Activated CD4-positive, alpha-beta memory T cell treated with anti-CD3 and anti-CD28 coated beads for 36 hours (primary cell): Measurements from ENCODE around the gene GCSAM. TPM values are rescaled to one million over a fixed set of nuclear protein-coding genes. Genes with fewer than 3 reads are reported as not detected.
A peak's percentile ranks its signal among the peaks of the same experiment; 100 is the strongest.

ENCODE experiments used
- CTCF ChIA-PET: fragments of 350-600 bp; sonication (Branson Sonifier 250); formaldehyde crosslinking; loops from one replicate; lab custom pipeline; 2021; ENCODE audit warnings: antibody characterized with exemption, inconsistent platforms; lab: Charles Lee
- POLR2A ChIA-PET: fragments of 350-600 bp; sonication (Branson Sonifier 250); formaldehyde crosslinking; loops from one replicate; lab custom pipeline; 2021; ENCODE audit warnings: antibody characterized with exemption; lab: Charles Lee
- DNase-seq: peaks from one replicate; pipeline ENCODE4 v3.0.0-alpha.2; 2020
- H3K27ac Mint-ChIP-seq: one replicate; pipeline ENCODE4 v1.8.0; 2021; ENCODE audit warnings: mixed read lengths
- H3K27me3 Mint-ChIP-seq: one replicate; pipeline ENCODE4 v1.8.0; 2021; ENCODE audit warnings: mixed read lengths
- H3K36me3 Mint-ChIP-seq: one replicate; pipeline ENCODE4 v1.8.0; 2021; ENCODE audit warnings: mixed read lengths
- H3K4me1 Mint-ChIP-seq: one replicate; pipeline ENCODE4 v1.8.0; 2021; ENCODE audit warnings: low read depth, mixed read lengths
- H3K4me3 Mint-ChIP-seq: one replicate; pipeline ENCODE4 v1.8.0; 2021; ENCODE audit warnings: mild to moderate bottlenecking, mixed read lengths
- H3K9me3 Mint-ChIP-seq: one replicate; pipeline ENCODE4 v1.8.0; 2021; ENCODE audit warnings: mixed read lengths
- intact Hi-C: fragments of 100-400 bp; cut with micrococcal nuclease; formaldehyde crosslinking; loops from one replicate; pipeline ENCODE4 v1.15.1; 2023
- total RNA-seq, 2 experiments: library from RNA; stranded (reverse); gene quantifications; one replicate each; pipeline ENCODE4 v1.2.3, GENCODE V29; 2021

The GCSAM gene
- total RNA-seq = 10 to 100 TPM; 11.7 to 14.4 TPM

GRCh38 chr3:112132975-112133448 is at the start of gene GCSAM:
GCSAM (minus strand) TSS chr3:112133248; CDS start chr3:112133120, 128 bp downstream.
- H3K27ac Mint-ChIP-seq = peak within 1 kb of the TSS; percentile 98
- intact Hi-C loops = loop anchor here (1.0 to 5.0 kb wide), 6 partner anchors 10 to 516 kb away; partner anchors contain the start of genes CD200 and SLC35A5
- H3K36me3 Mint-ChIP-seq = peaks cover 2% of the 10 kb centered on the region
- DNase-seq = peak; percentile 86
- CTCF ChIA-PET = interaction anchor here (0.8 to 1.3 kb wide), 3 partner anchors 8 to 200 kb away, joined by 3 to 14 read pairs (median 4); partner anchors contain the start of gene CD200
- H3K9me3 Mint-ChIP-seq = no peaks in the 10 kb centered on the region
- H3K4me3 Mint-ChIP-seq = peak within 1 kb of the TSS; percentile 98
- H3K27me3 Mint-ChIP-seq = no peaks in the 10 kb centered on the region
- peaks cover 86% of the 10 kb centered on the region for H3K4me1 Mint-ChIP-seq
- POLR2A ChIA-PET = interaction anchor here (0.9 to 1.1 kb wide), 3 partner anchors 10 to 366 kb away, joined by 3 read pairs; partner anchors contain the start of gene BTLA

- H3K4me1 Mint-ChIP-seq = no peaks in the 10 kb centered on the region
- no peaks in the 10 kb centered on the region for H3K27me3 Mint-ChIP-seq
- intact Hi-C loops = no loop called here
- H3K36me3 Mint-ChIP-seq = no peaks in the 10 kb centered on the region
- ChIA-PET CTCF (interaction anchor here (0.7 kb wide), 1 partner anchor 64 kb away, joined by 3 read pairs; no protein-coding TSS in a partner anchor), POLR2A (no interaction called here)
- H3K4me3 Mint-ChIP-seq = no peak overlapping the region
- H3K27ac Mint-ChIP-seq = no peak overlapping the region
- H3K9me3 Mint-ChIP-seq = no peaks in the 10 kb centered on the region
- no peak for DNase-seq
These were observed 42.6 kb upstream of the GCSAM start for GRCh38 chr3:112175646-112176045.

GRCh38 chr3:112175037-112175436 is 42.0 kb upstream of the GCSAM start:
- H3K27me3 Mint-ChIP-seq = no peaks in the 10 kb centered on the region
- CTCF ChIA-PET = interaction anchor here (0.7 kb wide), 1 partner anchor 63 kb away, joined by 3 read pairs; no protein-coding TSS in a partner anchor
- no peak overlapping the region for H3K27ac Mint-ChIP-seq
- no peak overlapping the region for H3K4me3 Mint-ChIP-seq
- POLR2A ChIA-PET = no interaction called here
- DNase-seq = no peak
- no peaks in the 10 kb centered on the region for H3K9me3 Mint-ChIP-seq
- H3K36me3 Mint-ChIP-seq = no peaks in the 10 kb centered on the region
- H3K4me1 Mint-ChIP-seq = no peaks in the 10 kb centered on the region
- intact Hi-C loops = no loop called here

GRCh38 chr3:112171144-112171543 is 38.1 kb upstream of the GCSAM start:
- Mint-ChIP-seq H3K36me3 (no peaks in the 10 kb centered on the region), H3K9me3 (peaks cover 2% of the 10 kb centered on the region), H3K27me3 (no peaks in the 10 kb centered on the region), H3K4me1 (no peaks in the 10 kb centered on the region), H3K27ac (no peak overlapping the region), H3K4me3 (no peak overlapping the region)
- intact Hi-C loops = no loop called here
- POLR2A ChIA-PET = no interaction called here
- DNase-seq = no peak
- CTCF ChIA-PET = no interaction called here

- H3K4me3 Mint-ChIP-seq = no peak overlapping the region
- H3K4me1 Mint-ChIP-seq = no peaks in the 10 kb centered on the region
- no peaks in the 10 kb centered on the region for H3K27me3 Mint-ChIP-seq
- POLR2A ChIA-PET = no interaction called here
- CTCF ChIA-PET = no interaction called here
- no peak for DNase-seq
- no peak overlapping the region for H3K27ac Mint-ChIP-seq
- no peaks in the 10 kb centered on the region for H3K36me3 Mint-ChIP-seq
- intact Hi-C loops = no loop called here
- H3K9me3 Mint-ChIP-seq = peaks cover 4% of the 10 kb centered on the region
These were observed 37.0 kb upstream of the GCSAM start for GRCh38 chr3:112170046-112170445.

GRCh38 chr3:112167758-112168157 is 34.7 kb upstream of the GCSAM start:
- no peak for DNase-seq
- H3K27ac Mint-ChIP-seq = no peak overlapping the region
- no peaks in the 10 kb centered on the region for H3K4me1 Mint-ChIP-seq
- ChIA-PET POLR2A (no interaction called here), CTCF (interaction anchor here (1.4 kb wide), 1 partner anchor 56 kb away, joined by 5 read pairs; no protein-coding TSS in a partner anchor)
- H3K4me3 Mint-ChIP-seq = no peak overlapping the region
- H3K27me3 Mint-ChIP-seq = no peaks in the 10 kb centered on the region
- intact Hi-C loops = no loop called here
- H3K36me3 Mint-ChIP-seq = no peaks in the 10 kb centered on the region
- peaks cover 6% of the 10 kb centered on the region for H3K9me3 Mint-ChIP-seq

GRCh38 chr3:112149136-112149535 is 16.1 kb upstream of the GCSAM start:
- no peak overlapping the region for H3K27ac Mint-ChIP-seq
- H3K9me3 Mint-ChIP-seq = peaks cover 43% of the 10 kb centered on the region
- POLR2A ChIA-PET = no interaction called here
- H3K36me3 Mint-ChIP-seq = peaks cover 26% of the 10 kb centered on the region
- intact Hi-C loops = no loop called here
- H3K4me3 Mint-ChIP-seq = no peak overlapping the region
- peaks cover 3% of the 10 kb centered on the region for H3K4me1 Mint-ChIP-seq
- CTCF ChIA-PET = no interaction called here
- no peaks in the 10 kb centered on the region for H3K27me3 Mint-ChIP-seq
- DNase-seq = no peak

- H3K4me3 Mint-ChIP-seq = peak overlapping the region; percentile 53
- ChIA-PET POLR2A (interaction anchor here (1.0 to 1.1 kb wide), 3 partner anchors 11 to 195 kb away, joined by 3 read pairs; partner anchors contain the start of gene GCSAM), CTCF (no interaction called here)
- H3K27me3 Mint-ChIP-seq = no peaks in the 10 kb centered on the region
- H3K36me3 Mint-ChIP-seq = peaks cover 26% of the 10 kb centered on the region
- intact Hi-C loops = loop anchor here (1.0 to 5.0 kb wide), 5 partner anchors 10 to 1604 kb away; partner anchors contain the start of genes ATP6V1A, GCSAM and NAA50
- peaks cover 36% of the 10 kb centered on the region for H3K9me3 Mint-ChIP-seq
- no peak for DNase-seq
- H3K4me1 Mint-ChIP-seq = peaks cover 30% of the 10 kb centered on the region
- peak overlapping the region; percentile 77 for H3K27ac Mint-ChIP-seq
These were observed 10.6 kb upstream of the GCSAM start for GRCh38 chr3:112143689-112144088.

GRCh38 chr3:112143251-112143650 is 10.2 kb upstream of the GCSAM start:
- Mint-ChIP-seq H3K36me3 (peaks cover 26% of the 10 kb centered on the region), H3K4me1 (peaks cover 30% of the 10 kb centered on the region), H3K27me3 (no peaks in the 10 kb centered on the region), H3K9me3 (peaks cover 34% of the 10 kb centered on the region), H3K4me3 (peak overlapping the region; percentile 53), H3K27ac (peak overlapping the region; percentile 77)
- POLR2A ChIA-PET = interaction anchor here (1.0 to 1.1 kb wide), 3 partner anchors 10 to 195 kb away, joined by 3 read pairs; partner anchors contain the start of gene GCSAM
- CTCF ChIA-PET = no interaction called here
- DNase-seq = no peak
- intact Hi-C loops = loop anchor here (1.0 to 5.0 kb wide), 5 partner anchors 10 to 1604 kb away; partner anchors contain the start of genes ATP6V1A, GCSAM and NAA50

- Mint-ChIP-seq H3K36me3 (peaks cover 15% of the 10 kb centered on the region), H3K27me3 (no peaks in the 10 kb centered on the region), H3K4me1 (peaks cover 42% of the 10 kb centered on the region), H3K9me3 (peaks cover 18% of the 10 kb centered on the region), H3K4me3 (no peak overlapping the region), H3K27ac (no peak overlapping the region)
- CTCF ChIA-PET = interaction anchor here (1.0 kb wide), 1 partner anchor 9 kb away, joined by 3 read pairs; the partner anchor contains the start of gene GCSAM
- no peak for DNase-seq
- intact Hi-C loops = loop anchor here (2.0 to 5.0 kb wide), 3 partner anchors 831 to 1606 kb away; partner anchors contain the start of genes ATP6V1A and NAA50
- POLR2A ChIA-PET = no interaction called here
These were observed 8.2 kb upstream of the GCSAM start for GRCh38 chr3:112141293-112141692.

GRCh38 chr3:112140584-112140983 is 7.5 kb upstream of the GCSAM start:
- Mint-ChIP-seq H3K9me3 (peaks cover 12% of the 10 kb centered on the region), H3K36me3 (peaks cover 9% of the 10 kb centered on the region), H3K4me1 (peaks cover 49% of the 10 kb centered on the region), H3K27ac (no peak overlapping the region), H3K27me3 (no peaks in the 10 kb centered on the region), H3K4me3 (no peak overlapping the region)
- DNase-seq = no peak
- POLR2A ChIA-PET = interaction anchor here (1.4 kb wide), 1 partner anchor 13 kb away, joined by 3 read pairs; no protein-coding TSS in a partner anchor
- CTCF ChIA-PET = interaction anchor here (0.6 to 2.5 kb wide), 2 partner anchors 89 to 153 kb away, joined by 3 to 14 read pairs; partner anchors contain the start of gene SLC9C1
- intact Hi-C loops = loop anchor here (2.0 to 5.0 kb wide), 3 partner anchors 832 to 1607 kb away; partner anchors contain the start of genes ATP6V1A and NAA50
